Ramos (cell line): ENCODE results near the gene CHST2.
"Not testable (repeated sequence)": the region's sequence is repeated elsewhere in the genome, so short reads cannot be mapped to it uniquely, and the experiment has no call there.

ENCODE experiments used
- in situ Hi-C: fragments of 300-500 bp; cut with MboI; formaldehyde crosslinking; loops from one replicate; pipeline ENCODE4 v1.14.3; 2022; ENCODE audit warnings: low sequenced_read_pairs; ENCODE audit not compliant: unreplicated experiment

The CHST2 gene

GRCh38 chr3:143163562-143164100, 44.1 kb downstream of the CHST2 start:
- in situ Hi-C loops, result no loop called here

DNA sequence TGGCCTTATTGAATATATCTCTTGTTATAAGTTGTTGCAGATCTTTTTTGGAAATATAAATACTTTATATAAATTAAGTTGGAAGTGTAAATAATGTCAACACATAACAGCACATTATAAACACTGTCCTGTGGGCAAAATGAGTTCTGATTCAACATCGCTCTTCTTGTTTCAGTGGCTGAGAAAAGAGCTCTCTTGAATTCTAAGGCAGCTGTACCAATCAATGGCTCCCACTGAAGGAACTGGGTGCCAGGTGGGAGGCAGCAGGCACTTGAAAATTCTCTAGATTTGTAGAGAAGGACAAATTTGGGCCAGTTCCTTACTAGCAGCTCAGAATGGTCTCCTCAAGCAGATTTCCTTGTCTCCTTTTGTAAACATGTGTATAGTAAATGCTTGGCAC, 45.6 kb downstream of the CHST2 start:
- in situ Hi-C loops, result no loop called here

DNA sequence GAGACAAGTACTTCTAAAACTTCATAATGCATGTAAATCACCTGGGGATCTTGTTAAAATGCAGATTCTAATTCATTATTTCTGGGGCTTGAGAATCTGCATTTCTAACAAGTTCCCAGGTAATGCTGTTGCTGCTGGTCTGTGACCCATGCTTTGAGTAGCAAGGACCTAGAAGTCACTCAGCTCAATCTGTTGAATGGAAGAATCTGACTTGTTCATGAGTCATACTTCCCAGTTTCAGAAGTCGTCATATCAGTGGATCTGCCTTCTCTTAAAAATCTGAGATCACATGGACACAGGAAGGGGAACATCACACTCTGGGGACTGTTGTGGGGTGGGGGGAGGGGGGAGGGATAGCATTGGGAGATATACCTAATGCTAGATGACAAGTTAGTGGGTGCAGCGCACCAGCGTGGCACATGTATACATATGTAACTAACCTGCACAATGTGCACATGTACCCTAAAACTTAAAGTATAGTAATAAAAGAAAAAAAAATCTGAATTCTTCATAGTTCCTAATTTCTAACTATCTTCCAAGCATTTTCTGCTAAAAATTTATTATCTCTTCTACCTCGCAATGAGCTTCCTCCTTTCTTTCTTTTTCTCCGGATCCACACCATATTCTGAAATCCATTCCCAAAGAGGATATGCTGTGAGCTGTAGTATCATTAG, 46.2 kb downstream of the CHST2 start:
- in situ Hi-C loops, result not testable (repeated sequence)

GRCh38 chr3:143166376-143166775, 46.8 kb downstream of the CHST2 start:
- in situ Hi-C loops, result no loop called here

DNA sequence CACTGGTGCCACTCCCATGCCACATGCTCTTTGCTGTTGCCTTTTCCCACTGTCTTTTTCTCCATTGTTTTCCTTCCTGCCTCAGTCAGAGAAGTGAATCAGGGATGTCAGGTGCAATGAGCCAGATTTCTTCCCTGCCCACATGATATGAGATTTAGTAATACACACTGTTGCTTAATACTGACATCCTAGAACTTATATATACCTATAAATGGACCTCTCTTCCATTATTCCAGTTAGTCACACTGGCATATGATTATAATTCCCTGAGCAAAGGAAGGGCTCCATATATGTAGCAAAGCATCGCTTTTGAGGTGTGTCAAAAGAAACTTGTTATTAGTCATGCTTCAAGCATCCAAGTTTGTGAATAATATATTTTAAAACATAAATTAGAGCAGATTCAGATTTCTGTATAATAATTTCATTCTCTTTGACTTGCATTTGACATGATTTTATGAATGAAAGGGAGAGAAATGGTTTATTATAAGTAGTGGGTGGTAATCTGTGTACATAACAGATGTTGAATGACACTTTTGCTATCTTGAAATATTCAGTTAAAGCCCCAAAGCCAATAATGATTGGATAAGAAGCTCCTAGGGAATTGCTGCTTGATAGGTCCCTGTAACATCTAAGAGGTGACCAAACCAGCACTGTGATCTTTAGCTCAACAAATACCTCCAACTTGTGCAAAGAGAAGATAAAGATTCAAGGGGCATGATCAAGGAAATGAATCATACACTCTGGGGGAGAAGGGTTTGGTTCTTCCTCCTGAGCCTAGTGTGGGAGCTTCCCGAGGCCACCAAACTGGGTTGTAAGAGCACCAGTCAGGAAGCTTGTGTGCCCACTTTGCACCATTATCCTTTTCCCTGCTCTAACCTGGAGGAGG, 48.6 kb downstream of the CHST2 start:
- in situ Hi-C loops, result no loop called here

GRCh38 chr3:143168855-143169192, 49.3 kb downstream of the CHST2 start:
- in situ Hi-C loops, result no loop called here

DNA sequence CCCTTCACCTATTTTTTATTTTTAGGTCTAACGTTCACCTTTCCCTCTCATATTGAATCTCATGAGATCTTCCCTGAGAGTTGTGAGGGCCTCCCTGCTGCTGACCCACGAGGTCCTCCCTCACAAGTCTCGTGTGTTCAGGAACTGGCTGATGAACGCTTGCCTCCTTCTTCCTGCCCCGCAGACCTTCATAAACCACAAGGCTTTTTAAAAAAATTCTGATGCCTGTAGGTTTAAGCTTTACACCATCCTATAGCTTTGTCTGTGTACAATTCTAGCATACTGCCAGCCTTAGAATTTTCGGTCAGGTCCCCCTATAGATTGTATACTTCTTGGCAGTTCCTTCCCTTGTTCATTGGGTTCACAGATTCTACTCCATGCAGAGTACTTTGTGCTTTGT, 50.5 kb downstream of the CHST2 start:
- in situ Hi-C loops, result no loop called here

- in situ Hi-C loops, result no loop called here
Observed at GRCh38 chr3:143170676-143171075, 51.1 kb downstream of the CHST2 start.

- in situ Hi-C loops, result no loop called here
Observed at GRCh38 chr3:143171141-143171980, 51.8 kb downstream of the CHST2 start.

DNA sequence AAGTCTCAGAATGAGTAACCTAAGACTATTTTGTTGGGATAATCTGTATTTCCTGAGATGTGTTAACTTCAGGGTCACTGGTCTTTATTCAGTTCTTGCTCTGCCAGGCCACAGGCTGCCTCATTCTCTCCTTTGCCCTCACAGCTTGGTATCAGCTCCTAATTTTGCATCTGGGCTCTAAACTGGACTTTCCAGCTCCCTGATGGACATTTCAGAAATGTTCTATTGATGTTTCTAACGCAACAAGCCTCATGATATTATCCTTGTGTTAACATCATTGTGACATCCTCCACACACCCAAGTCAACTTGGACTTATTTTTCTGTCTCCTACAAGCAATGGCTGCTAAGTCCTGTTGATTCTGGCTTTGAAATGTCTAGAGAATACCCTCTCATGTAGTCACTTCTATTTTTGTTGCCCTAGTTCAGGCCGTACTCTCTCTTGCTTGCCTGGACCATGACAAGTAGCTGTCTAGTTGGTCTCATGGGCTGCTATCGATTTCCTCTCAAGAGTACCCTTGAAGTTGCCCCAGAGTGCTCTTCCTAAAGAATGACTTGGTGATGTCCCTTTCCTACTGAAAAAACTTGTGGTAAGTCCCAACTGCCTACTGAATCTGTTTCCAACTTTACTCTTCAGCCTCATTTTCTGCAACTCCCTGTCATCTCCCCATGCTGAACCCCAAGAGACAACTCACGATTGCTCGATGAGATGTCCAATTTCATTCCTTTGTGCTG, 52.7 kb downstream of the CHST2 start:
- in situ Hi-C loops, result no loop called here

DNA sequence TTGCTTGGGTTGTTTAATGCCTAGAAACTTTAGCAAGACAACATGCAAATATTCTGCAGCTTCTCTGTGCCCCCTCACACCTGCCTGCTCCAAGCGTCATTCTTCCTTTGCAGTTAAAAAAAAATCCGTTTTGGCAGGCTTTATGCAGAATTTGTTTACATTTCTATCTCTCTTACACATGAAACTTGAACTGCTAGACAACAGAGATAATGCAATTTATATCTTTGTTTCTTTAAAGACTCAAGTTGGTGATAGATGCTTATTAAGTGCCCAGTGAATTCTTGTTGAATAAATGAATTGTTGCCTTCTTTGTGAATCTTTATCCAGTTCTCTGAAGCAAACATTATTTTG, 53.2 kb downstream of the CHST2 start:
- in situ Hi-C loops, result no loop called here

GRCh38 chr3:143173242-143173641, 53.7 kb downstream of the CHST2 start:
- in situ Hi-C loops, result no loop called here
